Heart right ventricle (tissue), 16 donors: ENCODE data around the gene NR2F6. TPM values are rescaled to one million over a fixed set of nuclear protein-coding genes. Genes with fewer than 3 reads are reported as not detected.

Experiments used
- ATAC-seq, 8 donors: fragments of 200-7000 bp; cut with Tn5 transposase; one replicate each; pipeline ENCODE4 v1.9.1; 2020; ENCODE audit warnings: mild to moderate bottlenecking in 8 of 8, moderate library complexity in 8 of 8, moderate number of reproducible peaks in 1 of 8
- DNase-seq, 2 donors: peaks; one replicate each; pipeline ENCODE4 v3.0.0-alpha.2; 2020
- H3K27ac ChIP-seq, 10 donors: fragments of 200-600 bp; sonication (generic) in 2 of 10; one replicate each; pipeline versions ENCODE4 v1.5.0 to v1.8.0; 2020 to 2022; ENCODE audit warnings: mild to moderate bottlenecking in 3 of 10
- H3K27me3 ChIP-seq, 7 donors: fragments of 200-600 bp; one replicate each; pipeline ENCODE4 v1.8.0; 2021 to 2022; ENCODE audit warnings: mild to moderate bottlenecking in 2 of 7
- H3K36me3 ChIP-seq, 9 donors: fragments of 200-600 bp; sonication (generic) in 1 of 9; one replicate each; pipeline versions ENCODE4 v1.5.0 to v1.8.0; 2020 to 2022; ENCODE audit warnings: mild to moderate bottlenecking in 2 of 9
- H3K4me1 ChIP-seq, 9 donors: fragments of 200-600 bp; sonication (generic) in 1 of 9; one replicate each; pipeline versions ENCODE4 v1.5.0 to v1.8.0; 2020 to 2022; ENCODE audit warnings: mild to moderate bottlenecking in 4 of 9
- H3K4me3 ChIP-seq, 10 donors: fragments of 200-600 bp; sonication (generic) in 2 of 10; one replicate each; pipeline versions ENCODE4 v1.5.0 to v1.8.0; 2020 to 2022; ENCODE audit warnings: mild to moderate bottlenecking in 7 of 10, moderate library complexity in 2 of 10
- H3K9me3 ChIP-seq, 11 donors: fragments of 200-600 bp in 10 of 11; sonication (generic) in 2 of 11; one replicate each; pipeline versions ENCODE4 v1.5.0 to v1.8.0; 2013 to 2022; ENCODE audit warnings: mild to moderate bottlenecking in 2 of 11, control low read depth in 1 of 11, moderate library complexity in 1 of 11
- WGBS, 2 donors: extraction: QIAGEN DNeasy Blood & Tissue Kit; methylation state at CpG; one replicate each; pipeline ENCODE4 v1.1.7; 2013; ENCODE audit warnings: inconsistent platforms in 1 of 2; 5-methylcytosine and 5-hydroxymethylcytosine counted together
- intact Hi-C, 10 donors: fragments of 100-400 bp; cut with DNase I; formaldehyde crosslinking; loops; one replicate each; pipeline versions ENCODE4 v1.11.1 to v1.14.2; 2022
- polyA plus RNA-seq, 2 donors: library from polyadenylated mRNA; stranded (reverse); fragments of 200-250 nt; gene quantifications; one replicate each; pipeline ENCODE4 v1.2.3, GENCODE V29; 2013
- total RNA-seq, 10 donors: library from RNA; stranded (reverse); fragmentation: NEBNext Ultra II Directional in 3 of 10; extraction: Animal tissue kit (Norgen Biotek cat#: 25700) in 3 of 10; gene quantifications; one replicate each; pipeline versions ENCODE4 v1.2.1 to v1.2.4, GENCODE V29; 2021 to 2023
- TF ChIP-seq, protein P1 (sequence below), 9 donors: fragments of 200-600 bp; sonication (generic) in 2 of 9; IDR thresholded peaks; one replicate each; pipeline versions ENCODE4 v1.5.0 to v1.8.0; 2021 to 2022; ENCODE audit warnings: antibody characterized with exemption in 9 of 9, mild to moderate bottlenecking in 5 of 9, moderate library complexity in 1 of 9
- donor health status: Arrhythmogenic right ventricular cardiomyopathy.
- donor health status: ischemic (EF 13 %, LVEDD 7.1; RV severe dilation, severe dysfunction).
- donor health status: healthy with polysubstance abuse.
- donor health status: DM: no; HTN: yes; CAD: no.
- donor health status: DM: no; HTN: no; CAD: no.
- donor health status: ischemic (EF 25% LVEDD 6.9; RV normal size, moderate dysfunction).
- donor health status: ischemic (EF 25% LVEDD 5.7; RV mildly dilated, moderate dysfunction).
- donor health status: healthy.
- donor health status: DM: yes; HTN: yes; CAD: no.
- donor health status: Ischemic cardiomyopathy.
- donor health status: ischemic (EF 35%, LVEDD 5.7; RV mildly dilated, moderate dysfunction).
- donor health status: nonischemic (EF 11% LVEDD 7.7; RV severe dilation, severe dysfunction).
- donor health status: DM: yes; HTN: yes; CAD: no.
- donor health status: PGD.
- donor health status: ischemic (EF 29% LVEDD 5.4; RV normal size, mild dysfunction).
- donor health status: nonischemic (EF 23%, LVEDD 6.1; RV moderate dilation, normal function).

NR2F6 gene
- total and polyA plus RNA-seq, 12 donors: 32.0 to 79.7 (median 42.2) TPM

DNA sequence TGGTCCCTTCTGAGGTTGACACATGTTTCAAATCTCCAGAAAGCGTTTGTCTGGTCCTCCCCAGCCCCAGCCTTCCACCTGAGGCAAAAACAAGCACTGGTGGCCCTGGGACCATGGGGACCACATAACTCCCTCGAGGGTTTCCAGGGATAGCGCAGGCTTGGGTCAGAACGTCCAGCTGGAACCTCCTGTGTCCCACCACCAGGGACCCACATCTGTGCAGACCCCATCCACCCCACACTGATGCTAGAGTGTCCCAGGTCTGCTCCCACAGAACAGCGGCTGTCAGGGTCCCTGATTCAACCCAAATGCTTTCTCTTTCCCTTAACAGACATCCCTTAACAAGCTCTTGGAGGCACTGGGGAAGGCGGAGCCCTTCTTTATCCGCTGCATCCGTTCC is 60.1 kb downstream of the NR2F6 start:
- Histone ChIP-seq H3K9me3 (no peaks in the 10 kb centered on the region), H3K4me3 (no peak overlapping the region), H3K36me3 (peaks cover 0 to 100% (median 64%) of the 10 kb centered on the region in 9 donors), H3K27ac (no peak overlapping the region), H3K4me1 (peaks cover 0 to 22% (median 0%) of the 10 kb centered on the region in 9 donors), H3K27me3 (no peaks in the 10 kb centered on the region)
- no peak for DNase-seq
- ATAC-seq: no peak
- intact Hi-C loops: no loop called here
- WGBS, 2 donors: 88 to 91% methylated on average over 8 of the region's 8 CpGs
- TF ChIP-seq, protein P1, sequence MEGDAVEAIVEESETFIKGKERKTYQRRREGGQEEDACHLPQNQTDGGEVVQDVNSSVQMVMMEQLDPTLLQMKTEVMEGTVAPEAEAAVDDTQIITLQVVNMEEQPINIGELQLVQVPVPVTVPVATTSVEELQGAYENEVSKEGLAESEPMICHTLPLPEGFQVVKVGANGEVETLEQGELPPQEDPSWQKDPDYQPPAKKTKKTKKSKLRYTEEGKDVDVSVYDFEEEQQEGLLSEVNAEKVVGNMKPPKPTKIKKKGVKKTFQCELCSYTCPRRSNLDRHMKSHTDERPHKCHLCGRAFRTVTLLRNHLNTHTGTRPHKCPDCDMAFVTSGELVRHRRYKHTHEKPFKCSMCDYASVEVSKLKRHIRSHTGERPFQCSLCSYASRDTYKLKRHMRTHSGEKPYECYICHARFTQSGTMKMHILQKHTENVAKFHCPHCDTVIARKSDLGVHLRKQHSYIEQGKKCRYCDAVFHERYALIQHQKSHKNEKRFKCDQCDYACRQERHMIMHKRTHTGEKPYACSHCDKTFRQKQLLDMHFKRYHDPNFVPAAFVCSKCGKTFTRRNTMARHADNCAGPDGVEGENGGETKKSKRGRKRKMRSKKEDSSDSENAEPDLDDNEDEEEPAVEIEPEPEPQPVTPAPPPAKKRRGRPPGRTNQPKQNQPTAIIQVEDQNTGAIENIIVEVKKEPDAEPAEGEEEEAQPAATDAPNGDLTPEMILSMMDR (IDR thresholded peaks at IDR 0.05): no peak

DNA sequence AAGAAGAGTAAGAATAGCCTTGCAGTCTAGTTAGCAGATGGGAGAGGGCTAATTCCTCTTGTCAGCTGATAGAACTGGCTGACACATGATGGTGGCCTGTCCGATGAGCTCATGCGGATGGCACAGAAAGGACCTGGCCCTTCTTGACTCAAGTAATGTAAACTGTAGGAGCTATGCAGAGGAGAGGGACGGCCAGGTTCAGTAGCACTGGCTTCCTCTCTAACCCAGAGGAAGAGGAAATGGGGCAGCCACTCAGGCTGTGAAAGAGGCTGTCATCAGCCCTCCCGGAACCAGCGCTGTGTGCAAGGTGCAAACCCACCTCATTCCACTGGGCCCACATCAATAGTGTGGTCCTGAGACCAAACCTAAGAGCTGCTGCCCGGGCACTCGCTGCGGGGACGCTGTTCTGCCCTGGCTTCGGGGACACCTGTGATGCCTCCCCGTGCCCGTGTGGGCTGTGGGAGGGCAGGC is 61.3 kb downstream of the NR2F6 start:
- Histone ChIP-seq H3K4me1 (peaks cover 0 to 22% (median 0%) of the 10 kb centered on the region in 9 donors), H3K36me3 (peaks cover 0 to 100% (median 58%) of the 10 kb centered on the region in 9 donors), H3K4me3 (no peak overlapping the region), H3K27ac (peak overlapping the region in 1 of 10 donors; percentile 79), H3K9me3 (no peaks in the 10 kb centered on the region), H3K27me3 (no peaks in the 10 kb centered on the region)
- TF ChIP-seq, protein P1 (IDR thresholded peaks at IDR 0.05): no peak
- intact Hi-C loops: no loop called here
- ATAC-seq (peak in 5 of 8 donors; percentile 8 to 31 (median 21)), DNase-seq (no peak)
- 90 to 94% methylated on average over 12 of the region's 12 CpGs for WGBS, 2 donors

DNA sequence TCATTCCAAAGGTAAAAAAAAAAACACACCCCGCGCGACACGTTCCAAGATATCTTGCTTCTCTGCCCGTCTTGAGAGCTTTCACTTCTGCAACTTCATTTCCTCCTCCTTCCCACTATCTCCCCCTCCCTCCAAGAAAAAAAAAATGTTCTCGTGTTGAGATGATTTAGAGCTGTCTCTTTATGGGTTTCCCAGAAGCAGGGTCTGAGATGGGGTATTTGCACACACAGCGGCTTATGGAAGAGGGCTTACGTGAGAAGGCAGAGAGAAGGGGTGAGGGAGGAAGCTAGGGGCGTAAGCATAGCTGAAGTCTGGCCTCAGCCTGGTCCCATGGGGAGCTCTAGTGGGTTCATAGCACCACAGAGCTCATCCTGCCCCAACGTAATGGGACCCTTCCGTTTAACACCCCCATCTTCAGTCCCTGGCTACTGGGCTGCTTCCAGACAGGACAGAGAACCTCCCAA is 61.8 kb downstream of the NR2F6 start:
- 79 to 85% methylated on average over 11 of the region's 11 CpGs for WGBS, 2 donors
- DNase-seq (no peak), ATAC-seq (peak in 2 of 8 donors; percentile 23 to 58)
- no peaks in the 10 kb centered on the region for H3K9me3 ChIP-seq
- peak overlapping the region in 1 of 10 donors; percentile 79 for H3K27ac ChIP-seq
- H3K36me3 ChIP-seq: peaks cover 0 to 100% (median 53%) of the 10 kb centered on the region in 9 donors
- H3K4me3 ChIP-seq: no peak overlapping the region
- intact Hi-C loops: no loop called here
- TF ChIP-seq, protein P1 (IDR thresholded peaks at IDR 0.05): no peak
- no peaks in the 10 kb centered on the region for H3K27me3 ChIP-seq
- H3K4me1 ChIP-seq: peaks cover 0 to 22% (median 0%) of the 10 kb centered on the region in 9 donors

DNA sequence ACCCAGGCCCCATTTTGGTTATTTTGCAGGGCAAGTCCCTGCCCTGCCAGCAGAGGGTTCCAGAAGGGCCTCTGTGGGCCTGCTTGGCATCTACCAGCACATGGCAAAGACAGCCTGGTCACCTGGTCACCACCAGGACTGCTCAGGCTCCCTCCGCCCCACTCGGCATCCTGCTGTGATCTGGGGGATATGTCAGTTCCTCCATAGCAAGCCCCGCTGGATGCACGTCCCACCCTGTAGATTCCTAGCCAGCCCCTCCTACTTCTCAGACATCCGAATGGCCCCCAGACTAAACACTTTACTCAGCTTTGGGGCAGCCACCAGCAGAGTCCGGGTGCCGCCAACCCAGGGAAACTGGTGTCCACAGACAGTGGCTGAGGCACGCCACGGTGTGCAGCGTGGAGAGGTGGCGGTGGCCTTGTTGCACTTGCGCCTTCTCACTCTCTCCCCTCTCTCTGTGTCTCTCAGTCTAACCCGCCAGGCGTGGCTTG is 62.4 kb downstream of the NR2F6 start:
- 92% methylated on average over 14 of the region's 14 CpGs for WGBS, 2 donors
- Histone ChIP-seq H3K27ac (peak overlapping the region in 1 of 10 donors; percentile 79), H3K9me3 (no peaks in the 10 kb centered on the region), H3K27me3 (no peaks in the 10 kb centered on the region), H3K4me1 (peaks cover 0 to 22% (median 0%) of the 10 kb centered on the region in 9 donors), H3K4me3 (no peak overlapping the region), H3K36me3 (peaks cover 0 to 100% (median 51%) of the 10 kb centered on the region in 9 donors)
- peak in 1 of 8 donors; percentile 26 for ATAC-seq
- DNase-seq: no peak
- TF ChIP-seq, protein P1 (IDR thresholded peaks at IDR 0.05): peak in 1 of 9 donors; percentile 13
- intact Hi-C loops: no loop called here

Other genes starting within 250 kb of the NR2F6 start
- gene CPAMD8, start 219.1 kb downstream of the NR2F6 start, total RNA-seq: 10 to 100 TPM in 6 of 10 donors, 1 to 10 TPM in 4; 4.8 to 30.4 (median 10.5) TPM
- gene CPAMD8, start 219.1 kb downstream of the NR2F6 start, polyA plus RNA-seq: 10 to 100 TPM; 11.0 to 77.9 TPM
- 1 to 10 TPM; 2.0 to 9.1 (median 4.7) TPM for gene HAUS8, start 170.5 kb downstream of the NR2F6 start, total RNA-seq
- gene HAUS8, start 170.5 kb downstream of the NR2F6 start, polyA plus RNA-seq: 10 to 100 TPM in 1 of 2 donors, 1 to 10 TPM in 1; 4.4 to 10.2 TPM
- 10 to 100 TPM; 19.9 to 55.0 (median 27.5) TPM for gene MYO9B, start 170.1 kb downstream of the NR2F6 start, total RNA-seq
- gene MYO9B, start 170.1 kb downstream of the NR2F6 start, polyA plus RNA-seq: 10 to 100 TPM; 27.9 to 55.2 TPM
- gene USE1, start 30.6 kb downstream of the NR2F6 start, total RNA-seq: 10 to 100 TPM; 25.1 to 36.6 (median 28.3) TPM
- 10 to 100 TPM; 48.6 to 67.6 TPM for gene USE1, start 30.6 kb downstream of the NR2F6 start, polyA plus RNA-seq
- gene OCEL1, start 19.7 kb downstream of the NR2F6 start, total RNA-seq: 10 to 100 TPM in 9 of 10 donors, 1 to 10 TPM in 1; 7.2 to 38.6 (median 15.0) TPM
- 10 to 100 TPM; 14.3 to 47.4 TPM for gene OCEL1, start 19.7 kb downstream of the NR2F6 start, polyA plus RNA-seq
- gene USHBP1, start 18.8 kb upstream of the NR2F6 start, total RNA-seq: 10 to 100 TPM in 1 of 10 donors, 1 to 10 TPM in 9; 3.4 to 10.7 (median 6.6) TPM
- gene USHBP1, start 18.8 kb upstream of the NR2F6 start, polyA plus RNA-seq: 10 to 100 TPM; 11.5 to 30.9 TPM
- gene BABAM1, start 21.5 kb upstream of the NR2F6 start, total RNA-seq: 10 to 100 TPM; 64.5 to 83.4 (median 74.4) TPM
- gene BABAM1, start 21.5 kb upstream of the NR2F6 start, polyA plus RNA-seq: 10 to 100 TPM; 68.9 to 88.2 TPM
- under 1 TPM in 8 of 10 donors, not detected in 2; 0.09 to 0.85 (median 0.22) TPM for gene ANKLE1, start 36.0 kb upstream of the NR2F6 start, total RNA-seq
- under 1 TPM; 0.15 to 0.20 TPM for gene ANKLE1, start 36.0 kb upstream of the NR2F6 start, polyA plus RNA-seq
- 10 to 100 TPM in 2 of 10 donors, 1 to 10 TPM in 8; 6.0 to 16.9 (median 7.9) TPM for gene ABHD8, start 57.5 kb upstream of the NR2F6 start, total RNA-seq
- gene ABHD8, start 57.5 kb upstream of the NR2F6 start, polyA plus RNA-seq: 10 to 100 TPM in 1 of 2 donors, 1 to 10 TPM in 1; 8.7 to 16.6 TPM
- gene MRPL34, start 60.0 kb upstream of the NR2F6 start, total RNA-seq: 100 to 1,000 TPM; 122 to 259 (median 151) TPM
- 100 to 1,000 TPM; 157 to 301 TPM for gene MRPL34, start 60.0 kb upstream of the NR2F6 start, polyA plus RNA-seq
- 10 to 100 TPM; 24.0 to 39.7 (median 34.7) TPM for gene DDA1, start 63.6 kb upstream of the NR2F6 start, total RNA-seq
- 10 to 100 TPM; 20.4 to 85.7 TPM for gene DDA1, start 63.6 kb upstream of the NR2F6 start, polyA plus RNA-seq
- 10 to 100 TPM in 3 of 10 donors, 1 to 10 TPM in 7; 6.2 to 11.7 (median 8.0) TPM for gene ANO8, start 88.9 kb upstream of the NR2F6 start, total RNA-seq
- gene ANO8, start 88.9 kb upstream of the NR2F6 start, polyA plus RNA-seq: 10 to 100 TPM in 1 of 2 donors, 1 to 10 TPM in 1; 3.3 to 14.6 TPM
- 10 to 100 TPM in 4 of 10 donors, 1 to 10 TPM in 6; 8.0 to 12.4 (median 9.8) TPM for gene GTPBP3, start 91.6 kb upstream of the NR2F6 start, total RNA-seq
- gene GTPBP3, start 91.6 kb upstream of the NR2F6 start, polyA plus RNA-seq: 10 to 100 TPM in 1 of 2 donors, 1 to 10 TPM in 1; 8.9 to 12.8 TPM
- gene PLVAP, start 131.4 kb upstream of the NR2F6 start, total RNA-seq: 10 to 100 TPM in 9 of 10 donors, 1 to 10 TPM in 1; 7.5 to 56.0 (median 22.1) TPM
- gene PLVAP, start 131.4 kb upstream of the NR2F6 start, polyA plus RNA-seq: 10 to 100 TPM; 69.1 to 74.9 TPM
- gene CCDC194, start 148.3 kb upstream of the NR2F6 start, total RNA-seq: under 1 TPM in 3 of 10 donors, not detected in 7; 0.44 to 0.51 (median 0.50) TPM
- 1 to 10 TPM in 1 of 2 donors, not detected in 1; 1.0 TPM for gene CCDC194, start 148.3 kb upstream of the NR2F6 start, polyA plus RNA-seq
- 10 to 100 TPM; 22.7 to 73.5 (median 37.0) TPM for gene BST2, start 159.7 kb upstream of the NR2F6 start, total RNA-seq
- gene BST2, start 159.7 kb upstream of the NR2F6 start, polyA plus RNA-seq: 10 to 100 TPM; 32.0 to 75.4 TPM
- 10 to 100 TPM; 11.7 to 26.8 (median 13.4) TPM for gene MVB12A, start 174.1 kb upstream of the NR2F6 start, total RNA-seq
- gene MVB12A, start 174.1 kb upstream of the NR2F6 start, polyA plus RNA-seq: 10 to 100 TPM; 38.6 to 50.0 TPM
- under 1 TPM in 2 of 10 donors, not detected in 8; 0.12 to 0.20 TPM for gene TMEM221, start 202.7 kb upstream of the NR2F6 start, total RNA-seq
- under 1 TPM in 1 of 2 donors, not detected in 1; 0.03 TPM for gene TMEM221, start 202.7 kb upstream of the NR2F6 start, polyA plus RNA-seq
- gene NXNL1, start 215.0 kb upstream of the NR2F6 start, total RNA-seq: under 1 TPM in 4 of 10 donors, not detected in 6; 0.42 to 0.80 (median 0.55) TPM
- gene NXNL1, start 215.0 kb upstream of the NR2F6 start, polyA plus RNA-seq: 1 to 10 TPM in 1 of 2 donors, not detected in 1; 1.1 TPM
- gene SLC27A1, start 224.6 kb upstream of the NR2F6 start, total RNA-seq: 10 to 100 TPM; 37.1 to 64.5 (median 47.2) TPM
- 10 to 100 TPM; 16.0 to 78.3 TPM for gene SLC27A1, start 224.6 kb upstream of the NR2F6 start, polyA plus RNA-seq